Measurements from ENCODE around the gene KISS1.
"Not testable (repeated sequence)": the region's sequence is repeated elsewhere in the genome, so short reads cannot be mapped to it uniquely, and the experiment has no call there.

- TF ChIP-seq CTCF (IDR thresholded peaks at IDR 0.05; ENCODE audit: low read length); EZH2 (optimal IDR thresholded peaks at IDR 0.05; ENCODE audit: low read depth, low read length): not testable (repeated sequence)
Measured at GRCh38 chr1:204237515-204237914, 41.2 kb upstream of the KISS1 start.

Data from MM.1S (cell line).